ENCODE data around the gene POLR3F. TPM values are rescaled to one million over a fixed set of nuclear protein-coding genes. Genes with fewer than 3 reads are reported as not detected.
A peak's percentile ranks its signal among the peaks of the same experiment; 100 is the strongest.
"Not testable (repeated sequence)": the region's sequence is repeated elsewhere in the genome, so short reads cannot be mapped to it uniquely, and the experiment has no call there.

Gene POLR3F
- total RNA-seq, 2 donors from 2014 or later, result 4.5 to 4.7 TPM

DNA sequence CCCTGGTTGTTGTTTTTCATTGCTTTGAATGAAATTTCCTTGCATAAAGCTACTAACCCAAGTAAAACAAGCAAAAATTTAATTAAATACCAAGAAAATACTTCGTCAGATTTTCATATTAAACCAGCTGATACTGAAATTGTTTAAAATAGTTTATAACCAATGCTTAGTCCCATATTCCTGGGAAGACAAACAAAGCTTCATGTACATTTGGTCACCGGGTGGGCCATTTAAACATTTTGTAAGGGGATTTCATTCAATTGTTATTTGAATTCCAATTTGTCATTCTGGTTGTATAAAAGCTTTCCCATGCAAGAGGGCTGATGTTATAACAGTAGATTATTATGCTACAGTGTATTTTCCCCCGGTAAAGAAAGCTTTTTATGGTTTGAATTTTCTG, 30.4 kb downstream of the POLR3F start:
- intact Hi-C loops (cut with DNase I, micrococcal nuclease), result no loop called here
- DNase-seq (no peak), ATAC-seq (no peak)

DNA sequence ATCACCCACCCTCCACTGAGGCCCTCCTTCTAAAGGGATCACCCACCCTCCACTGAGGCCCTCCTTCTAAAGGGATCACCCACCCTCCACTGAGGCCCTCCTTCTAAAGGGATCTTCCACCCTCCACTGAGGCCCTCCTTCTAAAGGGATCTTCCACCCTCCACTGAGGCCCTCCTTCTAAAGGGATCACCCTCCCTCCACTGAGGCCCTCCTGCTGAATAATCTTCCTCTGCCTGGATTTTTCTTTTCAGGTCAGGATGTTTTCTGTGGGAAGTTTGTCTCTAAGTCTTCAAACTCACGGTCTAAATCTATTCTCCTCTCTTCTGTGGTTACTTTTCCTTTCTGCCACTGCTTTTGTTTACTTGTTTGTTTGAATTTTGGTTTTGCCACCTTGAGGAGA, 34.5 kb downstream of the POLR3F start:
- DNase-seq; ATAC-seq; intact Hi-C loops (cut with DNase I, micrococcal nuclease): not testable (repeated sequence)

DNA sequence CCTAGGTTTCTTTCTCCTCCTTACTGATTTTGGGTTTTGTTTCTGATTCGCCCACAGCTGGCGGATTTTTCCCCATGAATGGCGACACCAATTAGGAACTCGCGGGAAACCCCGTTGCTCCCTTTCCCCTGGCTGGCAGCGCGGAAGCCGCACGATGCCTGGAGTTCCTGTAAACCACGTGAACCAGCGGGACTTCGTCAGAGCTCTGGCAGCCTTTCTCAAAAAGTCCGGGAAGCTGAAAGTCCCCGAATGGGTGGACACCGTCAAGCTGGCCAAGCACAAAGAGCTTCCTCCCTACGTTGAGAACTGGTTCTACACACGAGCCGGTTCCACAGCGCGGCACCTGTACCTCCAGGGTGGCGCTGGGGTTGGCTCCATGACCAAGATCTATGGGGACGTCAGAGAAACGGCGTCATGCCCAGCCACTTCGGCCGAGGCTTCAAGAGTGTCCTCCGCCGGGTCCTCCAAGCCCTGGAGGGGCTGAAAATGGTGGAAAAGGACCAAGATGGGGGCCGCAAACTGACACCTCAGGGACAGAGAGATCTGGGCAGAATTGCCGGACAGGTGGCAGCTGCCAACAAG, 37.4 kb downstream of the POLR3F start:
- intact Hi-C loops (cut with DNase I, micrococcal nuclease), result no loop called here

DNA sequence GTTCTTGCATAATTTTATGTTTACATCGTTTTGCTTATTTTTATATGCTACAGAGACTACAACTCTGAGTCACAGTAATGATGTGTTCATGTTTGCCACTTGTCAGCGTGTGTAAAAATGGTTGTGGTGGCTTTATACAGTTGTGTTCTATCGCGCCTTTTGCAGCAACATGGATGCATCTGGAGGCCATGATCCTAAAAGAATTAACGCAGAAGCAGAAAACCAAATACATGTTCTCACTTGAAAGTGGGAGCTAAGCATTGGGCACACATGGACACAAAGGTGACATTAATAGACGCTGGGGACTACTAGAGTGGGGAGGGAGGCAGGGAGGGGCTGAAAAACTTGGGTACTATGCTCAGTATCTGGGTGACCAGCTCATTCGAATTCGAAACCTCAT, 39.6 kb downstream of the POLR3F start:
- DNase-seq (no peak), ATAC-seq (no peak)
- intact Hi-C loops (cut with DNase I, micrococcal nuclease), result no loop called here

More for the DNA sequence above, 37.4 kb downstream of the POLR3F start:
- DNase-seq (peak; percentile 21 to 31), ATAC-seq (no peak)

DNA sequence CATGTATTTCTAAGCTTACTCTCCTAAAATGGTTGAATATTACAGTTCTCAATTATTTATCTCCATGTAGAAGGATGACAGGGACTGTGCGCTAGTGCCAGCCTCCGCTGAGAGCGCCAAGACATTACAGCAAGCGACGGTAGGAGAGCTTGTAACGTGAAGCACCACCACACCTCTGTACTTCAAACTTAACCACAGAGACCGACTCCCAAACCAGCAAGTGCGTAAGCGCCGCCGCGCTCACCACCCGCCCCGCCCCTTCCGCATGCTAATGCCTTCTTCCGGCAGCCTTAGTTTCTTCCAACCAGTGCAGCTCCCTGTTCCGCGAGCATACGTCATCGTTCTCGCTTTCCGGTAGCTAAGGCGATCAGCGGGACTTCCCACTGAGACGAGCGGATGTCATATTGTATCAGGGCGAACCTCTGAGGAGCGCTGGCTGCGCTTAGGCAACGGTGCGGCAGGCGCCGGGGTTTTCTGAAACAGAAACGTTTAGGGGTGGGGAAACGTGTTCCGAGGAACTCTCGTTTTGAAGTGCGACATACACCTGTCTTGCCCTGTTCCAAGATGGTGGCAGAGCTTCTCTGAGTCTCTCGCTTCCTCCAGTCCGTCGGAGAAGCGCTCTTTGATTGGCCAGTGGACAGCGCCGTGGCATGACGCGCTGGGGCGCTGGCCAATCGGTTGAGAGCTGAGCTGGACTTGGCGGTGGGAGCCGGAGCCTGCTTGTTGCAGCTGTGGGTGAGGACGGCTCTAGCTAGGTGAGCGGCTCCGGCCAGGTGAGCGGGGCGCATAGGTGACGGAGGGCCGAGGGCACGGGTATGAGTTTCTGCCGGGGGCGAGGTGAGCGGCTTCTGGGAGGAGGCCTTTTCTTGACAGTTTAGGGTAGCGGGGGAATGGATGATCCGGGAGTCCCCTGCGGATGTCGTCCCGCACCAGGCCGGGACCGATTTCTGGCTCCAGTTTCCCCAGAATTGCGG, 40.3 kb downstream of the POLR3F start, which contains the start of gene SEC23B:
Gene SEC23B (plus strand): TSS at position 723 of the 974 bp plus-strand sequence. CDS start 2,896 bp downstream, outside the sequence.
- intact Hi-C loops (cut with DNase I, micrococcal nuclease), result no loop called here
- ATAC-seq (peak; percentile 96), DNase-seq (peak; percentile 98 to 99)

DNA sequence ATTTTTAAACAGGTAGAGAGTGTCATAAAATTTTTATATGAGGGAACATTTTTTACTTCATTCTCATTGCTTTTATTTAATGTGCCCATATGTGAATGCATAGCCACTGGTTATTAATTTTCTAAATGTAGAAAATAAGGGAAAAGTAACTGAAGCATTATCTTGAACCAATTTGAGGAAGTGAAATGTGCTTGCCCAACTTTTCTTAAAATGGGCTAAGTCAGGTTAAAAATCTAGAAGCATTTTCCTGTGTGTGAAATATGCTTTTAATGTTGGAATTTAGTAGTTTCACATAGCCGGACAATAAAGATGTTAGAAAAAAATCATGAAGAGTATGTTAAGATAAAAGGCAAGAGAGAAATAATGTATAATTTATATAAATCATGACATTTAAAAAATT, 44.4 kb downstream of the POLR3F start:
- no peak for ATAC-seq
- no peak for DNase-seq
- intact Hi-C loops (cut with DNase I, micrococcal nuclease), result no loop called here

DNA sequence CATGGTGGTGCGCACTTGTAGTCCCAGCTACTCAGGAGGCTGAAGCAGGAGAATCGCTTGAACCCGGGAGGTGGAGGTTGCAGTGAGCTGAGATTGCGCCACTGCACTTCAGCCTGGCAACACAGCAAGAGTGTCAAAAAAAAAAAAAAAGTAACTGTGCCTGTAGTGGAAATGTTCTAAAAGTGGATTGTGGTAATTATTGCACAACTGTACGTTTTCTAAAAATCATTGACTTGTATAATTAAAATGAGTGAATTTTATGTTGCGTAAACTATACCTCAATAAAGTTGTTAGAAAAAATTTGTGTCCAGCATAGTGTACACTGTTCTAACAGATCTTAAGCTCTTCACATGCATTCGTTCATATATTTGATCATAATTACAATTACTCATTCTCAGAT, 46.0 kb downstream of the POLR3F start:
- no peak for DNase-seq
- no peak for ATAC-seq
- intact Hi-C loops (cut with DNase I, micrococcal nuclease), result no loop called here

DNA sequence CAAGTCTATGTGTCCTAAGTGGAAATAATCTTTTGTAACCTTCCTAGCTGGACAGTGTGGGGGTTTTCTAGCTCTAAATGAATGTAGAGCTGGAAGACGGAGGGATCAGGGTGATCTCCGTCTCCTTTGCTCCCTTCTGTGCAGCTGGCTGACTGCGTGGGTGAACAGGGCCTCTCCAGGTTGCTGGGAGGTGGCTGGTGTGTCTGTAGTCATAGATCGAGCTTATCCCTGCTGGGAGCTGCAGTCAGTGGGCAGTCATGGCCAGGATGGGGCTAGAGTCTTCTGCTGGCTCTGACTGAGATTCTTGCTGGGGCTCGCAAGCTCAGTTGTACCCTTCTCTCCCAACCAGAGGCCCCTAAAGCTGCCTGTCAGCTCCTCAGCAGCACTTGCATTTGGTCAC, 46.9 kb downstream of the POLR3F start:
- intact Hi-C loops (cut with DNase I, micrococcal nuclease), result no loop called here
- ATAC-seq (no peak), DNase-seq (no peak)

DNA sequence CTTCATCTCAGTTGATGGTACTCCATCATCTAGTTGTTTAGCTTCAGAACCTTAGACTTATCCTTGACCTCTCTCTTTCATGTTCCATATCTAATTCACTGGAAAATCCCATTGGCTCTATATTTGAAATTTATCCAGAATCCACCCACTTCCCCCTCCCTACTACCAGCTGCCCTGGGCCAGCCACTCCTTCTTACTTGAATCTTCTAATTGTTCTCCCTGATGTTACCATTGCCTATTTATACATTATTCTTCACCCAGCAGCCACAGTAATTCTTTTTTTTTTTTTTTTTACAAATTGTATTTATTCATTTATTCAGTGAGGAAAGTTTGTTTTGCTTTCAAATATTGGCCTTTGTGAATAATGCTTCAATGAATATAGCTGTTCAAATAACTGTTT, 48.8 kb downstream of the POLR3F start:
- no peak for ATAC-seq
- intact Hi-C loops (cut with DNase I, micrococcal nuclease), result no loop called here
- DNase-seq, result no peak

DNA sequence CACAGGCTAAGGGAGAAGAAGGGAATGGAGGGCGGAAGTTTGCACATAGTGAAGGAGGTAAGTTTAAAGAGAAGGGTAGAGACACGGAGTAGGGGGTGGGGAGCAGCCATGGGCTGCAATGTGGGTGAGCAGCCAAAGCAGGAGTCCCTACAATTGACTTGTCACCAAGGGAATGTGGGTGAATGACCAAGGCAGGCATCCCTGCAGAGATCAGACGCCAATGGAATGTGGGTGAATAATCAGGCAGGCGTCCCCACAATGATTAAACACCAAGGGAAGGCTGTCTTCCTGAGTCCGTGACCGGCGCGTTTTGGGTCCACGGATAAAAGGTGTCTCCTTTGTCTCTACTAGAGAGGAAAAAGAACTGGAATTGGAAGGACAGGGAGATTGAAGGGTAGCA, 54.9 kb downstream of the POLR3F start:
- DNase-seq; intact Hi-C loops (cut with DNase I, micrococcal nuclease); ATAC-seq: not testable (repeated sequence)

DNA sequence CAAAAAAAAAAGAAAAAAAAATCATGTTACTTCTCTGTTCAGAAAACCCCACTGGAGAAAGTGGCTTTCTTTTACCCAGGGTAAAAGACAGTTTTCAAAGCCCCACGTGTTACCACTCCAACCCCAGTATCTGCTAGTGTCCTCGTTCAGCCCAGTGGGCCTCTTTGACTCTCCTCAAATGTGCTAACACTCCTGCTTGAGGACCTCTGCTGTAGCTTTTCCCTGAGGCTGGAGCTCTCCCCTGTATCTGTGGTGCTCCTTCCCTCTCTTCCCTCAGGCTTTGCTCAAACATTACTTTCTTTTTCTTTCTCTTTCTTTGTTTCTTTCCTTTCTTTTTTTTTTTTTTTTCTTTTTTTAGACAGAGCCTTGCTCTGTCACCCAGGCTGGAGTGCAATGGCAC, 55.9 kb downstream of the POLR3F start:
- ATAC-seq (no peak), DNase-seq (no peak)
- intact Hi-C loops (cut with DNase I, micrococcal nuclease), result no loop called here

DNA sequence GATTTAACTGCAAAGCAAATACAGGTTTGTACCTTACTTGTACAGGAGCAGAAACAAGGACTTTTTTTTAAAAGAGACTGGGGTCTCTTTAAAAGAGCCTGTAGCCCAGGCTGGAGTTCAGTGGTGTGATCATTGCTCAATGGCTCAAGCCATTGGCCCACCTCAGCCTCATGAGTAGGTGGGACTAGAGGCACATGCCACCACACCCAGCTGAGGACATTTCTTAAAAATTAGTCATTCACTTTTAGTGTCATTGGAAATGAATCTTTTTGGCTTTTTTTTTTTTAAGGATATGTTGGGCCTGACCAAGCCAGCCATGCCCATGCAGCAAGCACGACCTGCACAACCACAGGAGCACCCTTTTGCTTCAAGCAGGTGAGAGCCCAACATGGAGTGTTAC, 57.5 kb downstream of the POLR3F start:
- DNase-seq (no peak), ATAC-seq (no peak)
- intact Hi-C loops (cut with DNase I, micrococcal nuclease), result no loop called here

DNA sequence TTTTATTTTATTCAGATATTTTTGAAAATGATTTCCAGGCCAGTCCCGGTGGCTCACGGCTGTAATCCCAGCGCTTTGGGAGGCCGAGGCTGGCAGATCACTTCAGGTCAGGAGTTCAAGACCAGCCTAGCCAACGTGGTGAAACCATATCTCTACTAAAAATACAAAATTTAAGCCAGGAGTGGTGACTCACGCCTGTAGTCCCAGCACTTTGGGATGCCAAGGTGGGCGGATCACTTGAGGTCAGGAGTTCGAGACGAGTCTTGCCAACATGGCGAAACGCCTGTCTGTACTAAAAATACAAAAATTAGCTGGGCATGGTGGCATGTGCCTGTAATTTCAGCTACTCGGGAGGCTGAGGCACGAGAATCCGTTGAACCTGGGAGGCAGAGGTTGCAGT, 59.6 kb downstream of the POLR3F start:
- ATAC-seq; intact Hi-C loops (cut with DNase I, micrococcal nuclease); DNase-seq: not testable (repeated sequence)

DNA sequence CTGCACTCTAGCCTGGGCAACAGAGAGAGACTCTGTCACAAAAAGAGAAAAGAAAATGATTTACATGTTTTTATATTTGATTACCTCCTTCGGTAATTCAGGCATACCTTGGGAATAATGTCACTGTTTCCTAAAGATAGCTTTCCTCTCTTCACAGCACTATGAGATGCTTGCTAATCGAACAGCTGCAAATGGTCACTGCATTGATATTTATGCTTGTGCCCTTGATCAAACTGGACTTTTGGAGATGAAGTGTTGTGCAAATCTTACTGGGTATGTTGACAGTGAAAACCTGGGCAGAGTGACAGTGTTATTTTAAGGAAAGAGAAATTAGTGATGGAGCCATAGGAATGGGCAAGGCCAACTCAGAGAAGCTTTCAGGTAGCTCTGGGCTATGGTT, 60.1 kb downstream of the POLR3F start:
- intact Hi-C loops (cut with DNase I, micrococcal nuclease), result no loop called here
- DNase-seq (no peak), ATAC-seq (no peak)

DNA sequence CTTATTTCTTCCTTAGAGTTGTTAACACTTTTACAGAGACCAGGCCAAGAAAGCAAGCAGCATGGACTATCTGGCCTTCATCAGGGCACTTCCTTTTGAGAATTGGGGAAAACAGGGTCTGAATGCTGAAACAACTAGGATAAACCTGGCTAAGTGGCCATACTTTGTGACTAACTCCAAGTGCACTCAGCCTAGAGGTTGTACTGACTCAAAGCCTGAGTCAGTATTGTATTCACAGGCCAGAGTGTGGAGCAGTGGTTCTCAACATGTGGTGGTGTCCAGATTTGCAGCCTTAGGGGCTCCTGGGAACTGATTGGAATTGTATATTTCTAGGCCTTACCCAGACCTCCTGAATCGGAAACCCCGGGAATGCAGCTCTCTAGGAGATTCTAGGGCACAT, 60.6 kb downstream of the POLR3F start:
- ATAC-seq (no peak), DNase-seq (no peak)
- intact Hi-C loops (cut with DNase I, micrococcal nuclease), result no loop called here

DNA sequence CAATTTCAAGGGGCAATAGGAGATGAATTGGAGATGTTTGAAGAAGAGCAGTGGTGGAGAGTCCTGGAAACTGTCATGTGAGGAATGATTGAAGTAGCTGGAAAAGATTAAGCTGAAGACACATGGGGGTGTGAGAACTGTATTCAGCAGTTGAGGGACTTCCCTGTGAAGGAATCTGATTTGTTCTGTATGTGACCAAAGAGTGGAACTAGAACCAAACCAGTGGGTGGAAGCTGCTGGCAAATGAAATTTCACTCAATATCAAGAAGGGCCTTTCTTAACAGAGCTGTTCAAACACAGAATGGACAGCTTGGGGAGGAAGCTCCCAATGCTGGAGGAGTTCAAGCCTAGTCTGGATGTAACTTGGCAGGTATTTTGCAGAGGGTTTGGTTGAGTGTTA, 61.9 kb downstream of the POLR3F start:
- intact Hi-C loops (cut with DNase I, micrococcal nuclease), result no loop called here
- ATAC-seq, result no peak
- DNase-seq, result no peak

DNA sequence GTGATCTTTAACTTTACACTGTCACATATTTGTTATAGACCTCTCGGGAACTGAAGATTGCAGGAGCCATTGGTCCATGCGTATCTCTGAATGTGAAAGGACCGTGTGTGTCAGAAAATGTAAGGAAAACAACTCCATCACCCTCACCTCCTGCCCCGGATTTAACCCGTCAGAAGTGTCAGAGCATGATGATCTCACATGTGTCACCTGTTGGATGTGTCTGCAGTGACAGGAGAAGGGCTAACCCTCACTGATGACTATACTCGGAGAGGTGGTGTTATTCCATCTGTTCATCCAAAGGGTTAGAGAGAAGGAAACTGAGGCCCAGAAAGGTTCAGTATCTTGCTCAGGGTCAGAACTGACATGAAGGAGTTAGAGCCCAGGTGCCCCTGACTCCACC, 65.4 kb downstream of the POLR3F start:
- ATAC-seq (no peak), DNase-seq (no peak)
- intact Hi-C loops (cut with DNase I, micrococcal nuclease), result no loop called here

DNA sequence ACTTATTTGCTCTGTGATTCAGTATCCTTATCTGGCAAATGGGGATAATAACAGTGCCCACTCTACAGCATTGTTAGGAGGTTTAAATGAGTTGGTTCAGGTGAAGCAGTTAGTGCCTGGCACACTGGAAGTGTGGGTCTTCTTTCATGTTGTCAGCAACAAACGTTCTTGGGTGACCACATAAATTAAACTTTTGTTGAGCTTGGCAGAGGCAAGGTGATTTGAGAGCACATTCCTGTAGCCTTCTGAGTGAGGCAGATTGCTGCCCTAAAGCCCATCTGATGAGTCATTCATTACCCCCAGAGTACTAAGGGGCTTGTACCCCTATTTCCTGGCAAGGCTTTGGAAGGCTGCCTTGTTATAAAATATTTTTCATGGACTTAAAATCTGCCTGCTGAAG, 66.3 kb downstream of the POLR3F start:
- intact Hi-C loops (cut with DNase I, micrococcal nuclease), result no loop called here
- DNase-seq (no peak), ATAC-seq (no peak)

DNA sequence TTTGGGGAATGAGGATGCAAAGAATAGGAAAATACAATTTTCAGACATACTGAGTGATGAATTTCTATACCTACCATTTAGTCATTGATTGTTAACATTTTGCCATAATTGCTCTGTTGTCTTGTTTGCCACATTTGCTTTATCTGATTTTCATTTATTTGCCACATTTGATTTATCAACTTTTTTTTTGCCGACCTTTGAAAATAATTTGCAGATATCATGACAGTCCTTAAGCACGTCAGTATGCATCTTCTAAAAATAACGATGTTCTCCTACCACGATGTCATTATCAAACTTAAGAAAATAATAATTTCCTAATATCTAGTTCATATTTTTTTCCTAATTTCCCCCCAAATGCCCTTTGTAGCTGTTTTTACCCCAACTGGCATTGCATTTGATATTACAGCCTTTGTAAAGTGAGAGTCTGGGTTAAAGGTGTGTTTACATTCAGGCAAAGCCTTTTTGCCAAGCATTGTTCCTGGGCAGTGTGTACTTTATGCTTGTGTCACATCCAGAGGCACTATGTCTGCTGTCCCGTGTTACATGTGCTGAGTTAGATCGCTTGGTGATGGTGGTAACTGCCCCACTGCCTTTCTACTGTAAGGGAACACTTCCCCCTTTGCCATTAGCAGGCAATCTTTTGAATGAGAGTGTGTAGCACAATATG, 66.9 kb downstream of the POLR3F start:
- DNase-seq (no peak), ATAC-seq (peak; percentile 68)
- intact Hi-C loops (cut with DNase I, micrococcal nuclease), result no loop called here
